ENCODE measurements around the gene GZF1.

GRCh38 chr20:23412026-23412425 is 50.0 kb downstream of the GZF1 start:
- TF ChIP-seq, protein P1, sequence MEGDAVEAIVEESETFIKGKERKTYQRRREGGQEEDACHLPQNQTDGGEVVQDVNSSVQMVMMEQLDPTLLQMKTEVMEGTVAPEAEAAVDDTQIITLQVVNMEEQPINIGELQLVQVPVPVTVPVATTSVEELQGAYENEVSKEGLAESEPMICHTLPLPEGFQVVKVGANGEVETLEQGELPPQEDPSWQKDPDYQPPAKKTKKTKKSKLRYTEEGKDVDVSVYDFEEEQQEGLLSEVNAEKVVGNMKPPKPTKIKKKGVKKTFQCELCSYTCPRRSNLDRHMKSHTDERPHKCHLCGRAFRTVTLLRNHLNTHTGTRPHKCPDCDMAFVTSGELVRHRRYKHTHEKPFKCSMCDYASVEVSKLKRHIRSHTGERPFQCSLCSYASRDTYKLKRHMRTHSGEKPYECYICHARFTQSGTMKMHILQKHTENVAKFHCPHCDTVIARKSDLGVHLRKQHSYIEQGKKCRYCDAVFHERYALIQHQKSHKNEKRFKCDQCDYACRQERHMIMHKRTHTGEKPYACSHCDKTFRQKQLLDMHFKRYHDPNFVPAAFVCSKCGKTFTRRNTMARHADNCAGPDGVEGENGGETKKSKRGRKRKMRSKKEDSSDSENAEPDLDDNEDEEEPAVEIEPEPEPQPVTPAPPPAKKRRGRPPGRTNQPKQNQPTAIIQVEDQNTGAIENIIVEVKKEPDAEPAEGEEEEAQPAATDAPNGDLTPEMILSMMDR (IDR thresholded peaks at IDR 0.05; ENCODE audit: low read depth, low read length): no peak
- TF ChIP-seq EZH2phosphoT487 (IDR thresholded peaks at IDR 0.05; ENCODE audit: low read depth): no peak
